Endodermal cell (in vitro differentiated cells): Measurements from ENCODE around the gene CAP1. TPM values are rescaled to one million over a fixed set of nuclear protein-coding genes. Genes with fewer than 3 reads are reported as not detected.
A peak's percentile ranks its signal among the peaks of the same experiment; 100 is the strongest.

Experiments used
- DNase-seq: peaks from one replicate; pipeline ENCODE4 v3.0.0-alpha.2; 2017
- H3K27ac ChIP-seq: 2 replicates; pipeline ENCODE4 v1.5.1; 2013; ENCODE audit warnings: mild to moderate bottlenecking, low read depth, low read length, moderate library complexity
- H3K27me3 ChIP-seq: 2 replicates; pipeline ENCODE4 v1.6.1; 2013; ENCODE audit warnings: mild to moderate bottlenecking, low read length, moderate library complexity; ENCODE audit not compliant: insufficient read depth, control insufficient read depth, poor library complexity, severe bottlenecking
- H3K36me3 ChIP-seq: 2 replicates; pipeline ENCODE4 v1.7.0; 2013; ENCODE audit warnings: mild to moderate bottlenecking, low read length, moderate library complexity; ENCODE audit not compliant: control insufficient read depth, insufficient read depth
- H3K4me1 ChIP-seq: one replicate; pipeline ENCODE4 v1.7.0; 2013; ENCODE audit warnings: low read length; ENCODE audit not compliant: control insufficient read depth, insufficient read depth
- H3K4me3 ChIP-seq: 2 replicates; pipeline ENCODE4 v1.5.1; 2013; ENCODE audit warnings: mild to moderate bottlenecking, low read length, moderate library complexity
- H3K9ac ChIP-seq: 2 replicates; pipeline ENCODE4 v1.6.1; 2013; ENCODE audit warnings: mild to moderate bottlenecking, low read length, moderate library complexity; ENCODE audit not compliant: poor library complexity, severe bottlenecking; ENCODE audit errors: extremely low read depth
- H3K9me3 ChIP-seq: 2 replicates; pipeline ENCODE4 v1.6.1; 2013; ENCODE audit warnings: mild to moderate bottlenecking, low read length, moderate library complexity; ENCODE audit not compliant: control insufficient read depth
- H3K27ac Mint-ChIP-seq: 2 replicates; pipeline ENCODE4 v1.8.0; 2020; ENCODE audit warnings: mixed read lengths
- H3K27me3 Mint-ChIP-seq: 2 replicates; pipeline ENCODE4 v1.8.0; 2021; ENCODE audit warnings: mild to moderate bottlenecking, mixed read lengths; ENCODE audit not compliant: insufficient read depth
- H3K36me3 Mint-ChIP-seq: 2 replicates; pipeline ENCODE4 v1.8.0; 2020; ENCODE audit warnings: low read depth, mixed read lengths
- H3K4me1 Mint-ChIP-seq: 2 replicates; pipeline ENCODE4 v1.8.0; 2020; ENCODE audit warnings: mixed read lengths
- H3K4me3 Mint-ChIP-seq: 2 replicates; pipeline ENCODE4 v1.8.0; 2020; ENCODE audit warnings: mild to moderate bottlenecking, moderate library complexity, mixed read lengths
- H3K9me3 Mint-ChIP-seq: 2 replicates; pipeline ENCODE4 v1.8.0; 2020; ENCODE audit warnings: mild to moderate bottlenecking, mixed read lengths
- WGBS, 2 experiments: methylation state at CpG; one replicate each; pipeline versions ENCODE4 v1.1.5 to v1.1.7; 2013; ENCODE audit warnings: missing lambda C conversion rate in 2 of 2, mixed read lengths in 1 of 2; ENCODE audit not compliant: insufficient coverage in 1 of 2, insufficient read length in 1 of 2; 5-methylcytosine and 5-hydroxymethylcytosine counted together
- total RNA-seq, 2 donors: library from RNA; stranded (reverse); fragmentation: NEBNext Ultra II Directional in 1 of 2; extraction: Animal tissue kit (Norgen Biotek cat#: 25700) in 1 of 2; gene quantifications; 2 replicates in 1 of 2; 3 replicates in 1 of 2; pipeline ENCODE4 v1.2.1, GENCODE V29; 2021
- TF ChIP-seq, protein P1 (sequence below): fragments of 200-600 bp; sonication (generic); conservative IDR thresholded peaks from 2 replicates; pipeline ENCODE4 v1.5.0; 2021; ENCODE audit warnings: antibody characterized with exemption, mild to moderate bottlenecking

Gene CAP1
- total RNA-seq, 2 donors from 2014 or later: 260 to 287 TPM

DNA sequence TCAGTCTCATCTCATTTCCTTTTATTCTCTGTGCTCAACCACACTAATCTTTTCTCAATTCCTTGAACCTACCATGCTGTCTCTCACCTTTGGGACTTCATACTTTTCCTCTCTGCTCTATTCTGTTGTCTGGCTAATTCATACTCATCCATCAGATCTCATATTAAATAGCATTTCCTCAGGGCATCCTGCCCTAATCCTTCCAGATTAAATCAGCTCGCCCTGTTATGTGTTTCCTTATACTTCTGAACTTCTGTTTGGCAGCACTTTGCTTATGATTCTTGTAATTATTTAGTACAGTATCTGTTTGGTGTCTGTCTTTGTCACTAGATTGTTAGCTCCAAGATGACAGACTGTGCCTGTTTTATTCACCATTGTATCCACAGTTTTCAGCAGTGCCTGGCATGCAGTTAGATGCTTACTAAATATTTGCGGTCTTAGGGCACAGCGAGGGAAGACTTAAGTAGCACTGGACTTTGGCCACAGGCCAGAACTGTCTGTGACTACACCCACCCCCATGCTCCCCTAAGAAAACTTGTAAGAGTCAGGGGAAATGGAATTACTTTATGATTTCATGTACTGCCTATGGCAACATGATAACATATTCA, 9.9 kb upstream of the CAP1 start:
- Histone ChIP-seq H3K36me3 (no peaks in the 10 kb centered on the region), H3K4me1 (no peaks in the 10 kb centered on the region), H3K27me3 (no peaks in the 10 kb centered on the region), H3K9ac (no peak overlapping the region), H3K27ac (no peak overlapping the region), H3K4me3 (no peak overlapping the region), H3K9me3 (no peaks in the 10 kb centered on the region)
- no peaks in the 10 kb centered on the region for H3K4me1 Mint-ChIP-seq
- H3K36me3 Mint-ChIP-seq: no peaks in the 10 kb centered on the region
- peaks cover 6% of the 10 kb centered on the region for H3K9me3 Mint-ChIP-seq
- TF ChIP-seq, protein P1, sequence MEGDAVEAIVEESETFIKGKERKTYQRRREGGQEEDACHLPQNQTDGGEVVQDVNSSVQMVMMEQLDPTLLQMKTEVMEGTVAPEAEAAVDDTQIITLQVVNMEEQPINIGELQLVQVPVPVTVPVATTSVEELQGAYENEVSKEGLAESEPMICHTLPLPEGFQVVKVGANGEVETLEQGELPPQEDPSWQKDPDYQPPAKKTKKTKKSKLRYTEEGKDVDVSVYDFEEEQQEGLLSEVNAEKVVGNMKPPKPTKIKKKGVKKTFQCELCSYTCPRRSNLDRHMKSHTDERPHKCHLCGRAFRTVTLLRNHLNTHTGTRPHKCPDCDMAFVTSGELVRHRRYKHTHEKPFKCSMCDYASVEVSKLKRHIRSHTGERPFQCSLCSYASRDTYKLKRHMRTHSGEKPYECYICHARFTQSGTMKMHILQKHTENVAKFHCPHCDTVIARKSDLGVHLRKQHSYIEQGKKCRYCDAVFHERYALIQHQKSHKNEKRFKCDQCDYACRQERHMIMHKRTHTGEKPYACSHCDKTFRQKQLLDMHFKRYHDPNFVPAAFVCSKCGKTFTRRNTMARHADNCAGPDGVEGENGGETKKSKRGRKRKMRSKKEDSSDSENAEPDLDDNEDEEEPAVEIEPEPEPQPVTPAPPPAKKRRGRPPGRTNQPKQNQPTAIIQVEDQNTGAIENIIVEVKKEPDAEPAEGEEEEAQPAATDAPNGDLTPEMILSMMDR: no peak
- no peak for DNase-seq
- WGBS, 2 experiments: 93% methylated on average over 3 of the region's 3 CpGs; no CpG with 5 or more reads in 1 of the 2 experiments
- no peak overlapping the region for H3K4me3 Mint-ChIP-seq
- no peak overlapping the region for H3K27ac Mint-ChIP-seq
- H3K27me3 Mint-ChIP-seq: peaks cover 7% of the 10 kb centered on the region

DNA sequence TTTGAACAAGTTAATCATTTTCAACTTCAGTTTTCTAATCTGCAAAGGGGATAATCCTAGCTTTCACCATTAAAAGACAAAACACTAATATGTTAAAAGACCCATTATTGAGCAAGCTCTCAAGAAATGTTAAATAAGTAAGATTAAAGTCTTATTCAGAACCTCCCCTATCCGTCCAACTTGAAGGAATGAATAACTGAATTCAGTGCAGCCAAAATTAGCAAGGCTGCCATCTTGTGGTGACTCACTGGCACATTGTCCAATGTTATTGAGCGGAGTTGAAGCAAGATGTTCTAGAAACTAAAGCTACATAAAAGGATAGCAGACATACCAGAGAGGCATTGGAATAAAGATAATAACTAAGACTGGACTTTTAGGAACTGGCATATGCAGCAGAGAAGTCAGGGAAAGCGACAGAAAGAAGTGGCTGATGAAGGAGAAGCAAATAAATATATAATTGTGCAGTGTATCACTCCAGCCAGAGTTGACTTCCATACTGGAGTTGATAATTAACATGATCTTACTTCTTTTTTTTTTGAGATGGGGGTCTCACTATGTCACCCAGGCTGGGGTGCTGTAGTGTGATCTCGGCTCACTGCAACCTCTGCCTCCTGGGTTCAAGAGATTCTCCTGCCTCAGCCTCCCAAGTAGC, 8.2 kb upstream of the CAP1 start:
- no peaks in the 10 kb centered on the region for H3K4me1 ChIP-seq
- no peak overlapping the region for H3K4me3 Mint-ChIP-seq
- H3K36me3 ChIP-seq: no peaks in the 10 kb centered on the region
- WGBS, 2 experiments: 78 to 86% methylated on average over 3 to 4 of the region's 4 CpGs
- no peak overlapping the region for H3K27ac Mint-ChIP-seq
- H3K27ac ChIP-seq: no peak overlapping the region
- no peaks in the 10 kb centered on the region for H3K36me3 Mint-ChIP-seq
- H3K9ac ChIP-seq: no peak overlapping the region
- no peaks in the 10 kb centered on the region for H3K27me3 Mint-ChIP-seq
- TF ChIP-seq, protein P1: peak; percentile 84
- H3K9me3 ChIP-seq: no peaks in the 10 kb centered on the region
- no peak overlapping the region for H3K4me3 ChIP-seq
- H3K9me3 Mint-ChIP-seq: no peaks in the 10 kb centered on the region
- H3K27me3 ChIP-seq: no peaks in the 10 kb centered on the region
- peak; percentile 73 for DNase-seq
- no peaks in the 10 kb centered on the region for H3K4me1 Mint-ChIP-seq

DNA sequence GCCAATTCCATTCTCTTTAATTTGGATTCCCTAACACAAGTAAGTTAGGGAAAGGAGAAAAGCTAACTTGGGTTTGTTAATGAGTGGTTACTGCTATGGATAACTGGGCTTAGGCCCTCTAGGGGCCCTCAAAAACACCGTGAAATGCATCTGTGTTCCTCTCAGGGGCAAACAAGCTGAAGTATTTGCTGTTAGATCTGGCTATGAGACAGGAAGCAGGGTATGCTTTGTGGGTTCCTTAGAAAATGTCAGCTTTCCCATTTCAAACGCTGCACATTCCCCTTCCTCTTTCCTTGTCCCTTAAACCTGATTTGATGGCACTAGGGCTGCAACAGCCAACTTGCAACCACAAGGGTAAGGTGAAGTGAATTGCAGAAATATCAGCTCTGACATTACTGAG, 5.7 kb upstream of the CAP1 start:
- Histone ChIP-seq H3K27me3 (no peaks in the 10 kb centered on the region), H3K27ac (no peak overlapping the region), H3K36me3 (no peaks in the 10 kb centered on the region), H3K9me3 (no peaks in the 10 kb centered on the region), H3K9ac (no peak overlapping the region), H3K4me3 (no peak overlapping the region), H3K4me1 (no peaks in the 10 kb centered on the region)
- TF ChIP-seq, protein P1: no peak
- no peaks in the 10 kb centered on the region for H3K9me3 Mint-ChIP-seq
- H3K27ac Mint-ChIP-seq: no peak overlapping the region
- H3K27me3 Mint-ChIP-seq: no peaks in the 10 kb centered on the region
- peaks cover 4% of the 10 kb centered on the region for H3K4me1 Mint-ChIP-seq
- no peaks in the 10 kb centered on the region for H3K36me3 Mint-ChIP-seq
- no peak for DNase-seq
- 48 to 60% methylated on average over 1 to 2 of the region's 2 CpGs for WGBS, 2 experiments
- H3K4me3 Mint-ChIP-seq: no peak overlapping the region
